ENCODE measurements around the gene GRAMD1A. TPM values are rescaled to one million over a fixed set of nuclear protein-coding genes. Genes with fewer than 3 reads are reported as not detected.
A peak's percentile ranks its signal among the peaks of the same experiment; 100 is the strongest.

GRAMD1A gene
- total RNA-seq (2021; fragmentation: NEBNext Ultra II Directional; extraction: Animal tissue kit (Norgen Biotek cat#: 25700)), result 152 and 154 TPM in 2 replicates
- polyA plus RNA-seq (2011; rRNA removed), result 113 and 176 TPM in 2 replicates
- polyA plus RNA-seq (2011; cell fraction: cytosol; rRNA removed), result 103 TPM
- polyA plus RNA-seq (2011; cell fraction: nucleus; rRNA removed), result 333 TPM
- 101 to 139 TPM (median 129 TPM) in 4 replicates for polyA plus RNA-seq (2012, experiment 1 of 2)
- 109 TPM for polyA plus RNA-seq (2012, experiment 2 of 2)
- 139 TPM for polyA plus RNA-seq (2013, experiment 1 of 2)
- polyA plus RNA-seq (2013, experiment 2 of 2), result 137 TPM
- 113 and 127 TPM in 2 replicates for polyA minus RNA-seq (2011; rRNA and poly(A)+ RNA removed)
- polyA minus RNA-seq (2011; cell fraction: cytosol; rRNA and poly(A)+ RNA removed), result 87.8 TPM
- polyA minus RNA-seq (2011; cell fraction: nucleus; rRNA and poly(A)+ RNA removed), result 91.4 TPM
- long read RNA-seq, experiment 1, transcript GRAMD1A-207 (9 exons, 2,277 nt), result major isoform, 5 of 105 reads
- long read RNA-seq, experiment 1, partial matches to known transcripts, result 62 of 105 reads
- long read RNA-seq, experiment 1, other reads (novel, unspliced or antisense), result 36 of 105 reads
- long read RNA-seq, experiment 2, partial matches to known transcripts, result 0 of 3 reads
- long read RNA-seq, experiment 2, other reads (novel, unspliced or antisense), result 3 of 3 reads

DNA sequence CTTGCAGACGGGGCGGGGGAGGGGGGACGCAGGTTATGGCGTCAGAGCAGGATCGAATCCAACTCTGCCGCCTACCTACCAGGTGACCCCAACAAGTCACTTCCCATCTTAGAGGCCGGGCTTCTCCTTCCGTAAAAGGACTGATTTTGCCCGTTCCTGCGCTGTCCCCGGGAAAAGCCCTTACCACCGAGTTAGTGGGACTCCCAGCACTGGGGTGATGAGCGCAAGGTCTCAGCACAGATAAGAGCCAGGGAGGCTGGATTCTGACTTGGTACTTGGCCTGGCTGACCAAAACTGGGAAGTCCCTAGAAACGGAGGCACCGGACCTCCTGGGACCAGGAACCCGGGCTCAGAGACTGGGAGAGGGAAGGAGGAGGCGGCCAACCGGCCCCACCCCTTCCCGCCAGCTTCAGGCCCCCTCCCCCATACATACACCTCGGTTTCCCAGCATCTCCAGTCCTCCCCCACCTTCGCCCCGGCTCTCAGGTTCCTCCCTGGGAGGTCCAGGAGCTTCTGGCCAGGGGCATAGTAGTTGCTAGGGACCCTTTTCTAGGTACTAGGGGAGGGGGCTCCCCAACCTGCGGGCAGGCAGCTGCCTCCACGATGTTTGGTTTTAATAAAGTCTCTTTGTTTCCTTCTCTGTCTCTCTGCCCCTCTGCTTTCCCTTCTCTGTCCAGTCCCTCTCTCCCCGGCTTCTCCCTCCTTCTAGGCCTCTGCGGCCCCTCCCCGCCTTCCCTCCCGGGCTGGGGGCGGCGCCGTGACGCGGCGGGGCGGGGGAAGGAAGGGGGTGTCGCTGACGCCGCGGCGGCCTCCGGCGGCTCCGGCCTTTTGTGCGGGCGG, at the start of gene GRAMD1A:
Gene GRAMD1A, plus strand, starts transcription at position 826 of the 840 bp plus-strand sequence. CDS start 156 bp downstream, outside the sequence.
- 4% methylated on average over 22 of the region's 45 CpGs; no CpG with 5 or more reads in 1 of the 2 experiments for WGBS, 2 experiments (ENCODE audit: extremely low coverage in 1 of 2, insufficient coverage in 1 of 2, insufficient read length in 1 of 2, insufficient replicate concordance in 2 of 2, low coverage in 1 of 2, low lambda C conversion rate in 2 of 2, missing lambda C conversion rate in 1 of 2)
- CTCF ChIA-PET (ENCODE audit: partially characterized antibody), result interaction anchor here (1.0 to 1.4 kb wide), 5 partner anchors 11 to 154 kb away, joined by 3 to 7 read pairs (median 4); no protein-coding TSS in a partner anchor
- FAIRE-seq, result no peak
- no peak for TF ChIP-seq SUZ12 (IDR thresholded peaks at IDR 0.05; ENCODE audit: low read length)
- no peak for TF ChIP-seq FOSL1 (IDR thresholded peaks at IDR 0.05; ENCODE audit: insufficient read depth, low read depth, low read length)
- TF ChIP-seq USF2 (IDR thresholded peaks at IDR 0.05; ENCODE audit: low read length), result no peak
- TF ChIP-seq RBBP5 (IDR thresholded peaks at IDR 0.05; ENCODE audit: borderline replicate concordance, low read depth, low read length), result peak; percentile 98
- TF ChIP-seq RAD21 (IDR thresholded peaks at IDR 0.05 in 1 of 2, conservative IDR thresholded peaks at IDR 0.05 in 1 of 2; ENCODE audit: low read depth in 2 of 2, low read length in 2 of 2), result no peak
- TF ChIP-seq PHF8 (conservative IDR thresholded peaks at IDR 0.05; ENCODE audit: low read depth, low read length), result peak; percentile 82

More for the DNA sequence above, at the start of gene GRAMD1A:
- no peaks in the 10 kb centered on the region for H3K27me3 ChIP-seq (replicated peaks in 1 of 4; ENCODE audit: control insufficient read depth in 3 of 4, extremely low read depth in 1 of 4, insufficient read depth in 3 of 4, low read length in 3 of 4)
- H3K27ac ChIP-seq (ENCODE audit: low read depth, low read length), result peak within 1 kb of the TSS; percentile 95
- H3K23ac ChIP-seq (ENCODE audit: insufficient read length), result no peak within 1 kb of the TSS
- H3K4me1 ChIP-seq (replicated peaks in 1 of 4; ENCODE audit: control insufficient read depth in 3 of 4, insufficient read depth in 4 of 4, low read length in 3 of 4), result peaks cover 8 to 32% (median 20%) of the 10 kb centered on the region in 4 experiments
- H3K79me2 ChIP-seq (ENCODE audit: control insufficient read depth in 1 of 2, insufficient read depth in 2 of 2, low read length in 2 of 2), result peaks cover 29 to 41% of the 10 kb centered on the region in 2 experiments
- peak within 1 kb of the TSS; percentile 80 to 93 (median 88) for H3K9ac ChIP-seq (replicated peaks in 1 of 4; ENCODE audit: extremely low read depth in 1 of 4, low read depth in 3 of 4, low read length in 3 of 4)
- H2BK20ac ChIP-seq (ENCODE audit: low read length), result no peak within 1 kb of the TSS
- peaks cover 0 to 8% (median 3%) of the 10 kb centered on the region in 4 experiments; a peak in 3 of 8 replicates for H3K36me3 ChIP-seq (ENCODE audit: control insufficient read depth in 2 of 4, insufficient read depth in 4 of 4, low read length in 3 of 4)
- H4K20me1 ChIP-seq (replicated peaks in 1 of 2; ENCODE audit: control insufficient read depth in 1 of 2, insufficient read depth in 2 of 2, low read length in 2 of 2), result peaks cover 20 to 28% of the 10 kb centered on the region in 2 experiments
- H2BK120ac ChIP-seq (replicated peaks; ENCODE audit: low read depth, low read length), result peak within 1 kb of the TSS; percentile 86
- peak within 1 kb of the TSS; percentile 98 for H2BK15ac ChIP-seq (ENCODE audit: low read length)
- H3K4ac ChIP-seq (replicated peaks; ENCODE audit: insufficient read length, low read depth, low read length), result peak within 1 kb of the TSS; percentile 86
- peak within 1 kb of the TSS; percentile 98 for H4K5ac ChIP-seq (ENCODE audit: insufficient read length, low read depth, low read length)
- H3K9me3 ChIP-seq (ENCODE audit: insufficient read depth in 2 of 2, low read depth in 1 of 2, low read length in 1 of 2), result no peaks in the 10 kb centered on the region
- H3K56ac ChIP-seq (replicated peaks; ENCODE audit: insufficient read length, low read depth, low read length), result peak within 1 kb of the TSS; percentile 94
- peak within 1 kb of the TSS; percentile 73 to 92 (median 84) for H3K4me3 ChIP-seq (ENCODE audit: extremely low read depth in 1 of 4, insufficient read depth in 2 of 4, low read depth in 3 of 4, low read length in 4 of 4)
- H4K91ac ChIP-seq (replicated peaks; ENCODE audit: insufficient read length, low read length), result peak within 1 kb of the TSS; percentile 89
- peak within 1 kb of the TSS; percentile 99 for H3K18ac ChIP-seq (ENCODE audit: extremely low read depth, low read length)
- H2AK5ac ChIP-seq (ENCODE audit: low read depth, low read length), result peak within 1 kb of the TSS; percentile 60; the same call in 1 of the 2 replicates
- peak within 1 kb of the TSS; percentile 90 for H4K8ac ChIP-seq (ENCODE audit: extremely low read depth, insufficient read depth, low read length)
- H2BK5ac ChIP-seq (ENCODE audit: low read depth, low read length), result peak within 1 kb of the TSS; percentile 89
- H3K4me2 ChIP-seq (ENCODE audit: insufficient read depth in 1 of 2, low read depth in 2 of 2, low read length in 2 of 2), result peak within 1 kb of the TSS; percentile 99
- peaks cover 11% of the 10 kb centered on the region for H3K79me1 ChIP-seq (ENCODE audit: low read depth, low read length)
- POLR2A ChIA-PET (ENCODE audit: partially characterized antibody), result interaction anchor here (0.6 to 22.5 kb wide), 17 partner anchors 9 to 820 kb away, joined by 3 to 366 read pairs (median 5); partner anchors contain the start of genes HPN, SCN1B and ZNF30
- peak; percentile 69 to 89 for DNase-seq (ENCODE audit: low read depth in 1 of 2, low spot score in 2 of 2)
- H2BK12ac ChIP-seq (ENCODE audit: low read depth, low read length), result peak within 1 kb of the TSS; percentile 87
- peak within 1 kb of the TSS; percentile 81 for H3K14ac ChIP-seq (ENCODE audit: insufficient read length)
- peaks cover 18% of the 10 kb centered on the region for H3K23me2 ChIP-seq (ENCODE audit: low read depth, low read length)
- H2AFZ ChIP-seq (ENCODE audit: low read length), result no peak within 1 kb of the TSS; the same call in 1 of the 2 replicates

All from H1 (cell line).